ENCODE data around the gene EEF2.
"Not testable (repeated sequence)": the region's sequence is repeated elsewhere in the genome, so short reads cannot be mapped to it uniquely, and the experiment has no call there.

The EEF2 gene

DNA sequence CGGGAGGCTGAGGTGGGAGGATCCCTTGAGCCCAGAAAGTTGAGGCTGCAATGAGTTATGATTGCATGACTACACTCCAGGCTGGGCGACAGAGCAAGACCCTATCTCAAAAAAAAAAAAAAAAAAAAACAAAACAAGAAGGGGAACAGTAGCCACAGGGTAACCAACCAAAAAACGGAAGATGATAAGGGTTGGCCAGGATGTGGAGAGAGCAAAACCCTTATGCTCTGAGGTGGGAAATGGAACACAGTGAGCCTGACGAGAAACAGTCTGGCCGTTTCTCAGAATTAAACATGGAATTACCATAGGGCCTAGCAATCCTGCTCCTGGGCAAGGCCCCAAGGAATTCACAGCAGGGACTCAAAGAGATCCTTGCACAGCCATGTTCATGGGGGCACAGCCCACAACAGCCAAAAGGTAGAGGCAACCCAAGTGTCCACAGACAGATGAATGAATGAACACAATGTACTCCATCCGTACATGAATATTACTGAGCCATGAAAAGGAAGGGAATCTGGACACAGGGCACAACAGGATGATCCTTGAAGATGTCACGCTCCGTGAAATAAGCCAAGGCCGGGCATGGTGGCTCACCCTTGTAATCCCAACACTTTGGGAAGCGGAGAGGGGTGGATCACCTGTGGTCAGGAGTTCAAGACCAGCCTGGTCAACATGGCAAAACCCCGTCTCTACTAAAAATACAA lies 41.1 kb downstream of the EEF2 start:
- DNase-seq (ENCODE audit: low spot score): no peak

GRCh38 chr19:3942790-3943409 lies 42.4 kb downstream of the EEF2 start:
- no peak for DNase-seq (ENCODE audit: low spot score)

DNA sequence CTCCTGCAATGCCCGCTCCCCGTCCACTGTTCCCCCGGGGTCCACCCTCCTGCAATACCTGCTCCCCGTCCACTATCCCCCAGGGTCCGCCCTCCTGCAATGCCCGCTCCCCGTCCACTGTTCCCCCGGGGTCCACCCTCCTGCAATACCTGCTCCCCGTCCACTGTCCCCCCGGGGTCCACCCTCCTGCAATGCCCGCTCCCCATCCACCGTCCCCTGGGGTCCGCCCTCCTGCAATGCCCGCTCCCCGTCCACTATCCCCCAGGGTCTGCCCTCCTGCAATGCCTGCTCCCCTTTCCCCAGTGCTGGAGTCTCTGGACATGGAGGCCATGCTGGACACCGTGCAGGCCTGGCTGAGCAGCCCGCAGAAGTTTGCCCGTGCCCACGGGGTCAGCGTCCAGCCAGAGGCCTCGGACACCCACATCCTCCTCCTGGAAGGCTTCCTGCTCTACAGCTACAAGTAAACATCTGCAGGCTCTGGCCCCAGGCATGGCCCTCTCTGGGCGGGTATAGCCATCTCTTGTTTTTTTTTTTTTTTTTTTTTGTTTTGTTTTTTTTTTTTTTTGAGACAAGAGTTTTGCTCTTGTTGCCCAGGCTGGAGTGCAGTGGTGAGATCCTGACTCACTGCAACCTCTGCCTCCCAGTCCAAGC lies 46.8 kb downstream of the EEF2 start:
- DNase-seq (ENCODE audit: low spot score): not testable (repeated sequence)

GRCh38 chr19:3936506-3937442 lies 48.5 kb downstream of the EEF2 start:
- DNase-seq (ENCODE audit: low spot score): no peak

DNA sequence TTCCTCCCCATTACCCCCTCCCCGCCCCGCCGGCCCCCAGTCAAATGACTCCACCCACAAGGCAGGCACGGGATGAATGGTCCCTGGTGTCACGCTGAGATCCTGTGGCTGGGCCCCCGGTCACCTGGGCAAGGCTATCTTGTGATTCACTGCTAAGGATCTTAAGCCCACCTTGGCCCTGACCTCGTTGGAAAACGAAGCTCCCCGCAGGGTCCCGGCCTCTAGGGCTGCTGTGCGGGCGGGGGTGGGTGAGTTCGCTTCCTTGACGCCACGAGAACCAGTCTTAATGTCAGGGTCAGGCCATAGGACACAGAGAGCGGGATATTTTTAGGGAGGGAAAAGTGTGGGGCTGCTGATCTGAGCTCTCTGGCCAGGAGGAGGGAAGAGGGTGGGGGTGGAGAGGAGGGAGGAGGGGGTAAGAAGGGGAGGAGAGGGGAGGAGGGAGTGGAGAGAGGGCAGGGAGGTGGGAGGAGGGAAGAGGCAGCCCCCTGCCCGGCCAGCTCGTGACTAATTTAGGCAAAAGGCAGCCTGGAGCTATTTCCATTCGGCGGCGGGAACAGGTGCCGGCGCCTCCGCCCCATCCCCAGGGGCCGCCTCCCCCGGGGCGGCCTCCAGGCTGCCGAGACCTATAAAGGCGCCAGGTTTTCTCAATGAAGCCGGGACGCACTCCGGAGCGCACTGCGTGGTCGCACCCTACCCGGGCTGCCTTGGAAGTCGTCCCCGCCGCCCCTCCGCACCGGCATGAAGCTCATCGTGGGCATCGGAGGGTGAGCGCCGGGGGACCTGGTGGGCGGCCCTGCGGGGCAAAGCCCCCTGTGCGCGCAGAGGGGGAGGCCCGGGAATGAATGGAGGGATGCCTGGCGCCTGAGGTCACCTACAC lies 52.1 kb downstream of the EEF2 start, which contains the start of gene NMRK2:
Gene NMRK2, plus strand, starts transcription at position 139 of the 880 bp plus-strand sequence. Its CDS starts 603 bp downstream, at position 742.
- DNase-seq (ENCODE audit: low spot score): no peak

DNA sequence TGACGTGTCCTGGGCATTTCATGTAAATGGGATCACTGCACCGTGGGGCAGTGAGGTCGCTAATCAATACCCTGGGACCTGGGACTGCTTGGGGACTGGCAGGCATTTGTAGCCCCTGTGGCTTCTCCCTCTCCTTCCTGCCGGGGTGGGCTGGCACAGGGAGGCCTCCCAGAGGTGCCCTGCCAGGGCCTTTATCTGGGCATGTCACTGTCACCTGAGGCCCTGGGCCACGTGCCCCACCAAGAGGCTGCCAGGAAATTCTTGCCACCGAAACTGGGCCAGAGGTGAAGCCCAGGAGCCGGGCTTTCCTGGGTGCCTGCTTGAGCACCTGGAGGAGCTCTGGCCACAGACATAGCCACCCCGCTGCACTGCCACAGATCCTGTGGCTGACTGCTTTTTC lies 54.2 kb downstream of the EEF2 start:
- DNase-seq (ENCODE audit: low spot score): no peak
